NCI-H146 (cell line): ENCODE data around the gene PRKD1.
"Not testable (repeated sequence)": the region's sequence is repeated elsewhere in the genome, so short reads cannot be mapped to it uniquely, and the experiment has no call there.

Experiments used
- DNase-seq: peaks from one replicate; lab custom pipeline; 2025; lab: John Stamatoyannopoulos, UW

The PRKD1 gene

GRCh38 chr14:29740491-29740890 is 187.2 kb downstream of the PRKD1 start:
- no peak for DNase-seq

- DNase-seq: no peak
Measured at GRCh38 chr14:29738950-29739349, 188.7 kb downstream of the PRKD1 start.

- no peak for DNase-seq
Measured at GRCh38 chr14:29738056-29738455, 189.6 kb downstream of the PRKD1 start.

- peak; percentile 18 for DNase-seq
Measured at GRCh38 chr14:29735459-29735858, 192.2 kb downstream of the PRKD1 start.

- peak; percentile 81 for DNase-seq
Measured at GRCh38 chr14:29734732-29735131, 192.9 kb downstream of the PRKD1 start.

GRCh38 chr14:29726560-29727331 is 200.9 kb downstream of the PRKD1 start:
- not testable (repeated sequence) for DNase-seq

GRCh38 chr14:29724991-29725390 is 202.7 kb downstream of the PRKD1 start:
- peak; percentile 66 for DNase-seq

- DNase-seq: no peak
Measured at GRCh38 chr14:29722831-29723230, 204.8 kb downstream of the PRKD1 start.

- DNase-seq: no peak
Measured at GRCh38 chr14:29721586-29721985, 206.1 kb downstream of the PRKD1 start.

GRCh38 chr14:29717901-29718300 is 209.7 kb downstream of the PRKD1 start:
- no peak for DNase-seq

GRCh38 chr14:29716150-29716549 is 211.5 kb downstream of the PRKD1 start:
- no peak for DNase-seq

- peak; percentile 21 for DNase-seq
Measured at GRCh38 chr14:29712601-29713000, 215.0 kb downstream of the PRKD1 start.

GRCh38 chr14:29710015-29710414 is 217.6 kb downstream of the PRKD1 start:
- no peak for DNase-seq

- DNase-seq: no peak
Measured at GRCh38 chr14:29709490-29709889, 218.2 kb downstream of the PRKD1 start.

- DNase-seq: no peak
Measured at GRCh38 chr14:29706700-29707099, 220.9 kb downstream of the PRKD1 start.

GRCh38 chr14:29705801-29706200 is 221.8 kb downstream of the PRKD1 start:
- DNase-seq: no peak

- not testable (repeated sequence) for DNase-seq
Measured at GRCh38 chr14:29689597-29689996, 238.1 kb downstream of the PRKD1 start.

- no peak for DNase-seq
Measured at GRCh38 chr14:29687866-29688265, 239.8 kb downstream of the PRKD1 start.

GRCh38 chr14:29687071-29687765 is 240.4 kb downstream of the PRKD1 start:
- no peak for DNase-seq

GRCh38 chr14:29684926-29685325 is 242.7 kb downstream of the PRKD1 start:
- no peak for DNase-seq

- DNase-seq: no peak
Measured at GRCh38 chr14:29682789-29683188, 244.9 kb downstream of the PRKD1 start.

GRCh38 chr14:29681316-29681715 is 246.3 kb downstream of the PRKD1 start:
- no peak for DNase-seq

GRCh38 chr14:29674566-29675285 is 252.9 kb downstream of the PRKD1 start:
- DNase-seq: no peak
